GM12872 (cell line): Measurements from ENCODE around the gene STX10.

ENCODE experiments used
- CTCF ChIP-seq: IDR thresholded peaks from 3 replicates; pipeline ENCODE4 v1.5.1; 2011; ENCODE audit warnings: low read depth, mild to moderate bottlenecking, low read length, moderate library complexity; ENCODE audit not compliant: insufficient read depth

STX10 gene

GRCh38 chr19:13094771-13095392 is 55.3 kb downstream of the STX10 start:
- TF ChIP-seq CTCF, result no peak

GRCh38 chr19:13094106-13094504 is 56.1 kb downstream of the STX10 start:
- TF ChIP-seq CTCF, result no peak
